Measurements from ENCODE around the gene REV3L.

- TF ChIP-seq CTCF (IDR thresholded peaks at IDR 0.05; ENCODE audit: low read length): no peak
- no peak for TF ChIP-seq EZH2 (optimal IDR thresholded peaks at IDR 0.05; ENCODE audit: low read depth, low read length)
- no peak for TF ChIP-seq EZH2phosphoT487 (IDR thresholded peaks at IDR 0.05; ENCODE audit: low read length)
These were observed 105.4 kb downstream of the REV3L start for GRCh38 chr6:111377558-111378120.

Measured in MM.1S (cell line).